ENCODE measurements around the gene RAB8B.

Gene RAB8B

DNA sequence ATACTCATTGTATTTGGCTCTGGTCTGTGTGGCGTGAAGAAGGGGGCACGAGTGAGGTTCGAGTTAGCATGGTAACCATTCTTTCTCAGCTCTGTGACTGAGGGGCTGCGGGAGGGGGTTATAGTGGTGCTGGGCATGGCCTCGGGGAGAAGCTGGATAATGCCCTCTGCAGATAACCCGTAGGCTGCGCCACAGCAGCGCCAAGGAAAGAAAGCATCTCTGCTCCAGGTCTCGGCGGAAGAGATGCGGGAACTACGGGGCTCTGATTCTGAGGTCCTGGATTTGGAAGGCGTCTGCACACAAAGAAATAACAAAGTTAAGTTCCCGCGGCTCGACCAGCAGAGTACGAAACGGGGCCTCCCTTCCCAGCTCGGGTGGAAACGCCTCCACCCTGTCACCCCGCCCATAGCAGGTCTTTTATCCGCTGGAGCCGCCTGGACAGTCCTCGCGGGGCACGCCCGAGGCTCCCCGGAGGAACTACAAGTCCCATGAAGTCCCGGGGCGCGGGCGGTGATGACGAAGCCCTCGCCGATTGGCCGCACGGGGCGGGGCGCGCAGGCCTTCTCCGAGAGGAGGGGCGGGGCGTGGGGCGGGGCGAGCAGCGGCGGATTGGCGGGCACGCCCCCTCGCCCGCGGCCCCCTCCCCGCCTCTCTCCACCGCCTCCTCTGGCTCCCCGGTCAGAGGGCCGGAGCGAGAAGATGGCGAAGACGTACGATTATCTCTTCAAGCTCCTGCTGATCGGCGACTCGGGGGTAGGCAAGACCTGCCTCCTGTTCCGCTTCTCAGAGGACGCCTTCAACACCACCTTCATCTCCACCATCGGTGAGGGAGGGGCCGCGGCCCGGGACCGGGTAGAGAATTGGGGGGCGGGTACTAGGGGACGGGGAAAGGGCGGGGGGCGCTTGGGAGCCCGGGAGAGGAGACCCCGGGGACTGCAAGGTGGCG lies at the start of gene RAB8B:
Gene RAB8B (plus strand): TSS at position 681 of the 946 bp plus-strand sequence. CDS start 19 bp downstream, at position 700.
- TF ChIP-seq POLR2A (IDR thresholded peaks at IDR 0.05; ENCODE audit: low read depth, low read length), result peak; percentile 61
- DNase-seq (ENCODE audit: insufficient read length, low spot score), result peak; percentile 67
- no peak for FAIRE-seq

DNA sequence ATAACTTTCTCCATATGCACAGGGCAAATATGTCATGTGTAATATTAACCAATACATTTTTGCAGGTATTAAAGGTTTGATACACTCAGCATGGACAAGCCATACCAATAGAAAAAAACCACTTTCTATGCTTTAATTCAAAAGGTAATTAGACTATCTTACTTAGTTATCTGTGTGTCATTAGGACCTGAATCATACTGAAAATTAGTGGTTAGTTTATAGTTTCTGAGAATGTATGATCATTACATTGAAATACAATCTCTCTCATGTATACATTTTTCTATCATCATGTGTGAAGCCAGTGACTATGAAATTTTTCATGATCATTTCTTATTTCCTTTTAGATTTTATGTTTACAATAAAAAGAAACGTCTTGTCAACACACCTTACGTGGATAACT lies 48.5 kb upstream of the RAB8B start:
- no peak for FAIRE-seq
- no peak for TF ChIP-seq POLR2A (IDR thresholded peaks at IDR 0.05; ENCODE audit: low read depth, low read length)
- DNase-seq (ENCODE audit: insufficient read length, low spot score), result no peak

- FAIRE-seq, result no peak
- no peak for TF ChIP-seq POLR2A (IDR thresholded peaks at IDR 0.05; ENCODE audit: low read depth, low read length)
- no peak for DNase-seq (ENCODE audit: insufficient read length, low spot score)
Measured at GRCh38 chr15:63145426-63145825, 44.0 kb upstream of the RAB8B start.

DNA sequence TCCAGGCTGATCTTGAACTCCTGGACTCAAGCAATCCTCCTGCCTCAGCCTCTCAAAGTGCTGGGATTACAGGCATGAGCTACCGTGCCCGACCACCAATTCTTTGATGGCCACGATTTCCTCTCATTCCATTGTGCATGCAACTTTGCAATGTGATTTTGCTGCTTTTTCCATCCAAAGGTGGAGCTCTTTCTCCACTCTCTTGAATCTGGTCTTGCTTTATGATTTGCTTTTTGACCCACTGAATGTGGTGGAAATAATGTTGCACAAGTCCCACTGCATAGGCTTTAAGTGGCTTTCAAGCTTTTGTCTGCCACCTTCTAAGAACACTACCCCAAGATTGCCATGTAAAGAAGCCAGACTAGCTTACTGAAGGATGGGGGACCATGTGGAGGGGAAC lies 42.7 kb upstream of the RAB8B start:
- no peak for TF ChIP-seq POLR2A (IDR thresholded peaks at IDR 0.05; ENCODE audit: low read depth, low read length)
- DNase-seq (ENCODE audit: insufficient read length, low spot score) (no peak), FAIRE-seq (no peak)

DNA sequence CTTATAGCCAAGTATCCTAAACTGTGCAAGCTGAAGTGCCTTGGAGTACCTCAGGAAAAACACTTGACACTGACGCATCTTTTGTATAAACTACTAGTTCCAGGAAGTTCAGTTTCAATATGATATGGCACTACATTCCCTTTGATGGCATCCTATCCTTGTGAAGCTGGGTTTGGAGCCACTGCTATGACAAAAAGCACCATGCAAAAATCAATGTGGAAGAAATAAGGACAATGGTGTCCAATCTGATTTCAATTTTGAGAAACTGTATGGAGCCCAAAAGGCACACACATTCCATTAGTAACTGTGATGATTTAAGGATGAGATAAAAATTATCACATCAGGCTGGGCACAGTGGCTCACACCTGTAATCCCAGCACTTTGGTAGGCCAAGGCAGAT lies 37.7 kb upstream of the RAB8B start:
- TF ChIP-seq POLR2A (IDR thresholded peaks at IDR 0.05; ENCODE audit: low read depth, low read length), result no peak
- DNase-seq (ENCODE audit: insufficient read length, low spot score) (no peak), FAIRE-seq (no peak)

GRCh38 chr15:63155486-63155885 lies 33.9 kb upstream of the RAB8B start:
- no peak for DNase-seq (ENCODE audit: insufficient read length, low spot score)
- no peak for FAIRE-seq
- TF ChIP-seq POLR2A (IDR thresholded peaks at IDR 0.05; ENCODE audit: low read depth, low read length), result no peak

- no peak for FAIRE-seq
- no peak for TF ChIP-seq POLR2A (IDR thresholded peaks at IDR 0.05; ENCODE audit: low read depth, low read length)
- no peak for DNase-seq (ENCODE audit: insufficient read length, low spot score)
Measured at GRCh38 chr15:63156086-63156710, 33.2 kb upstream of the RAB8B start.

DNA sequence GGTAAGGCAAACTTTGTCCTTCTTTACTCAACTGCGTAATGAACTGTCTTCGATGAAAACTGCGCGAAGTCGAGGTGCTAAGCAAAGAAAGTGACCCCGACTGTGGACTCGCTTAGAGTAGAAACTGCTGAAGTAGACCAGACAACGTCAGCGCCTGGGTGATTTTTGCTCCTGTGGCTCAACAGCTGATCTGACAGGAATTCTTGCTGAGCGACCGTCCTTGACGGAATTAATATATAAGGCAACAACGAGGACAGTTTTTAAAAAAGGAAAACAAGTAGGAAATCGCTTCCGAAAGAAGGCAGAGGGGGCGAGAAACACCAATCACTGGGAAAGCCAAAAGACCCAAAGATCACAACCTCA lies 32.7 kb upstream of the RAB8B start:
- FAIRE-seq (no peak), DNase-seq (ENCODE audit: insufficient read length, low spot score) (no peak)
- no peak for TF ChIP-seq POLR2A (IDR thresholded peaks at IDR 0.05; ENCODE audit: low read depth, low read length)

DNA sequence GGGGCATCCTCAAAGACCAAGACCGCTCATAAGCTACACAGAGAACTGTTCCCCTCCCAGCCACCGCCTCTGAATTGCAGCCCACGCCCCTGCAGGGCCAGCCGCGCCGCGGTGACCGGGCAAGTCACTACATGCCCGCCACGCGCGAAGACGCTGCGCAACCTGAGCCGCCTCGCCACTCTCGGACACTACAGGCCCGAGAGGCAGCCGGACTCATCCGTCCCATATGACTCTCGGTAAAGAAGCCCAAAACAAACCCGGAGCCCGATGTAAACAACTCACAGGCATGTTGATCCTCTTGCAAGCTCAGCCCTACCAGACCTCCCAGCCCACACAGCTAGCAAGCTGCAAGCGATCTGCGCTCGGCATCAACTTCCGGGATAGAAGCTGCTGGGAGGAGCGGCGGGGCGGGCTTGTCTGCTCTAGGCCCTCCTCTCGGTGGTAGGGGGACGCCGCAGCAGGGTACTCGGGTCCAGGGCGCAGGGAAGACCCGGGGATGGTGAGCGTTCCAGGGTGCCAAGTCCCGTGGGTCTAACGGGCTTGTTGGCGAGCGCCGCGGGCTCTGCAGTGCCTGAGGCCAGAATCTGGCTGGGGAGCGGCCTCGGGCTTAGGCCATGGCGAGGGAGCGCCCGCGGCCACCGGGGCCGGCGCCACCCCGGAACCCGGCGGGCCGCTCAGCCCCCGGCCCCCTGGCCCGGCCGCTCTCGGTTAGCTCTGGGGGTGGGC lies 32.1 kb upstream of the RAB8B start, which contains the start of gene RPS27L:
Gene RPS27L (minus strand): TSS at position 360 of the 726 bp plus-strand sequence. CDS start 72 bp downstream, at position 288.
- FAIRE-seq (no peak), DNase-seq (ENCODE audit: insufficient read length, low spot score) (peak; percentile 60)
- TF ChIP-seq POLR2A (IDR thresholded peaks at IDR 0.05; ENCODE audit: low read depth, low read length), result peak; percentile 91

DNA sequence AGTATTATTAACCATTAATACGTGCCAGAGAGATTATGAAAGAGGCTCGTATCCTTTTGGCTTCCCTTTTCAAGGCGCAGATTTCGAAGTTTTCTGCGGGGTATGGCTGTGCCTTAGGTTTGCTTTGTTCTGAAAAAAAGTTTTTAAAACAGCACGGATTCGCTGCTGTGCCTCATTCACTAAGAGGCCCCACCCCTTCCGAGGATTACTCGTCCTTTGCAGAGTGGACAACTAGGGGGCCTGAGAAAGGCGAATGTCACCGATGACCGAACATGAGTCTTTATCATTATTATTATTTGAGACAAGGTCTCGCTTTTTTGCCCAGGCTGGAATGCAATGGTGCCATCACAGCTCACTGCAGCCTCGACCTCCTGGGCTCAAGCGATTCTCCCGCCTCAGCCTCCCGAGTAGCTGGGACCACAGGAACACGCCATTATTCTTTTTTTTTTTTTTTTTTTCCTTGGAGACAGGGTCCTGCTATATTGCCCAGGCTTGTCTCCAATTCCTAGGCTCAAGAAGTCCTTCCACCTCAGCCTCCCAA lies 31.4 kb upstream of the RAB8B start:
- no peak for FAIRE-seq
- DNase-seq (ENCODE audit: insufficient read length, low spot score), result peak; percentile 30

DNA sequence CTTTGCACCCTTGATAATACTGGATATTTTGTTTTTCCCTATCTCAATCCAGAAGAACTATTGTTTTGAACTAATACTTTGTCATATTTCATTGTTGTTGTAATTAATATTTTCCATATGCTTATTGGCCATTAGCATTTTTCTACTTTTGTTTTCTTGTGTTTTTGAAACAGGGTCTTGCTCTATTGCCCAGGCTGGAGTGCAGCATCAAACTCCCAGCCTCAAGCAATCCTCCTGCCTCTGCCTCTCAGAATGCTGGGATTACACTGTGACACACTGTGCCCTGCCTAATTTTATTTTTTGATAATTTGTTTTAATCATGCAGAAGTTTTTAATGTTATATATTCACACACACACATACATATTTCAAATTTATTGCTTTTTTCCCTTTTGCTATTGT lies 28.8 kb upstream of the RAB8B start:
- DNase-seq (ENCODE audit: insufficient read length, low spot score), result no peak
- no peak for FAIRE-seq
- TF ChIP-seq POLR2A (IDR thresholded peaks at IDR 0.05; ENCODE audit: low read depth, low read length), result no peak

More for the DNA sequence above, 31.4 kb upstream of the RAB8B start:
- no peak for TF ChIP-seq POLR2A (IDR thresholded peaks at IDR 0.05; ENCODE audit: low read depth, low read length)

GRCh38 chr15:63163217-63163616 lies 26.2 kb upstream of the RAB8B start:
- FAIRE-seq (no peak), DNase-seq (ENCODE audit: insufficient read length, low spot score) (no peak)
- TF ChIP-seq POLR2A (IDR thresholded peaks at IDR 0.05; ENCODE audit: low read depth, low read length), result no peak

DNA sequence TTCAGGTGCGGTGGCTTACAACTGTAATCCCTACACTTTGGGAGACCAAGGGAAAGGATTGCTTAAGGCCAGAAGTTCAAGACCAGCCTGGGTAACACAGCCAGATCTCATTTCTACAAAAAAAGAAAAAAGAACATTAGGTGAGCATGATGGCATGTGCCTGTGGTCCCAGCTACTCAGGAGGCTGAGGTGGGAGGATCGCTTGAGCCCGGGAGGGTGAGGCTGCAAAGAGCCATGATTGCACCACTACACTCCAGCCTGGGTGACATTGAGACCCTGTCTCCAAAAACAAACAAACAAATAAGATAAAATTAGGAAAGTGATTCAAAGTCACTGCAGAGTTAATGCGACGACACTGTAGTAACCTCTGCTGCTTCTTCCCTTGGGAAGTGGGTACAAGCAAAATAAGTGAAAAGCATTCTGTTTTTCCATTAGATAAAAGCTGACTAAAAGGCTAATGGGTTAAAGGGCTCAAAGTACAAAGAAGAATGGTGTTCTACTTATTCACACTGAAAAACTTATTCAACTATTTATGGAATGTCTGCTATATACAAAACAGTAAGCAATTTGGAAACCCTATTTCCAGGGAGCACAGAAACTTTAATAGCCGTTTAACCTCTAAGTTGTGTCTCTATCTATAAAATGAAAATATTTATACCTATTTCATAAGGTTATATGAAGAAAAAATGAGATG lies 24.1 kb upstream of the RAB8B start:
- no peak for TF ChIP-seq POLR2A (IDR thresholded peaks at IDR 0.05; ENCODE audit: low read depth, low read length)
- DNase-seq (ENCODE audit: insufficient read length, low spot score), result no peak
- no peak for FAIRE-seq
